SHP77 treated with DMSO at 0.1 percent for 48 hours (cell line): ENCODE measurements around the gene TRIP4.
"Not testable (repeated sequence)": the region's sequence is repeated elsewhere in the genome, so short reads cannot be mapped to it uniquely, and the experiment has no call there.

ENCODE experiments used
- DNase-seq: peaks from one replicate; lab custom pipeline; 2025; lab: John Stamatoyannopoulos, UW

Gene TRIP4

GRCh38 chr15:64387562-64388168, at the start of gene TRIP4:
TSS of gene TRIP4 (plus strand) at chr15:64387836. CDS start at chr15:64387864, 28 bp downstream.
- peak; percentile 98 for DNase-seq

- DNase-seq = no peak
Observed at GRCh38 chr15:64340355-64340754, 47.3 kb upstream of the TRIP4 start.

- no peak for DNase-seq
Observed at GRCh38 chr15:64341961-64342360, 45.7 kb upstream of the TRIP4 start.

GRCh38 chr15:64343222-64343621, 44.4 kb upstream of the TRIP4 start:
- no peak for DNase-seq

- no peak for DNase-seq
Observed at GRCh38 chr15:64343841-64344240, 43.8 kb upstream of the TRIP4 start.

- no peak for DNase-seq
Observed at GRCh38 chr15:64344651-64345294, 42.9 kb upstream of the TRIP4 start.

GRCh38 chr15:64346242-64346641, 41.4 kb upstream of the TRIP4 start:
- not testable (repeated sequence) for DNase-seq

- no peak for DNase-seq
Observed at GRCh38 chr15:64348455-64348854, 39.2 kb upstream of the TRIP4 start.

GRCh38 chr15:64349375-64349774, 38.3 kb upstream of the TRIP4 start:
- DNase-seq = no peak

- no peak for DNase-seq
Observed at GRCh38 chr15:64351265-64351664, 36.4 kb upstream of the TRIP4 start.

GRCh38 chr15:64354688-64355344, 32.8 kb upstream of the TRIP4 start:
- no peak for DNase-seq

- DNase-seq = no peak
Observed at GRCh38 chr15:64355348-64355943, 32.2 kb upstream of the TRIP4 start.

GRCh38 chr15:64355944-64356709, 31.5 kb upstream of the TRIP4 start, which contains the start of gene CSNK1G1:
TSS of gene CSNK1G1 (minus strand) at chr15:64356173. CDS start at chr15:64300499, 55,674 bp downstream.
- peak; percentile 98 for DNase-seq

- no peak for DNase-seq
Observed at GRCh38 chr15:64356710-64357040, 31.0 kb upstream of the TRIP4 start.

- no peak for DNase-seq
Observed at GRCh38 chr15:64361259-64361658, 26.4 kb upstream of the TRIP4 start.

GRCh38 chr15:64369078-64369607, 18.5 kb upstream of the TRIP4 start:
- no peak for DNase-seq

- not testable (repeated sequence) for DNase-seq
Observed at GRCh38 chr15:64371383-64371782, 16.3 kb upstream of the TRIP4 start.

GRCh38 chr15:64373360-64373759, 14.3 kb upstream of the TRIP4 start:
- no peak for DNase-seq

GRCh38 chr15:64379216-64379960, 8.2 kb upstream of the TRIP4 start:
- DNase-seq = no peak

GRCh38 chr15:64380130-64380870, 7.3 kb upstream of the TRIP4 start:
- DNase-seq = not testable (repeated sequence)
